Caco-2 (cell line): ENCODE data around the gene C16orf95. TPM values are rescaled to one million over a fixed set of nuclear protein-coding genes. Genes with fewer than 3 reads are reported as not detected.
A peak's percentile ranks its signal among the peaks of the same experiment; 100 is the strongest.

ENCODE experiments used
- BruUV-seq: library from RNA; stranded (reverse); fragments of 400-500 nt; replicated peaks from 2 replicates; lab custom pipeline; 2021; lab: Mats Ljungman, UMichigan
- CTCF ChIA-PET: fragments of 300-600 bp; sonication (Branson Sonifier 250); formaldehyde crosslinking; loops from one replicate; lab custom pipeline; 2022; ENCODE audit warnings: antibody characterized with exemption; lab: Charles Lee
- POLR2A ChIA-PET: fragments of 300-600 bp; sonication (Branson Sonifier 250); formaldehyde crosslinking; loops from one replicate; lab custom pipeline; 2022; ENCODE audit warnings: antibody characterized with exemption; lab: Charles Lee
- DNase-seq, 2 experiments: peaks; one replicate each; pipeline versions ENCODE4 v3.0.0 to v3.0.0-alpha.2; 2020 to 2022
- H3K27me3 ChIP-seq: replicated peaks from 2 replicates; pipeline ENCODE4 v1.6.0; 2011; ENCODE audit warnings: low read length; ENCODE audit not compliant: control insufficient read depth, insufficient read depth
- H3K36me3 ChIP-seq: 2 replicates; pipeline ENCODE4 v1.5.1; 2011; ENCODE audit warnings: low read length; ENCODE audit not compliant: control insufficient read depth, insufficient read depth
- H3K4me1 ChIP-seq: fragments of 250-450 bp; sonication (Bioruptor Pico); 2 replicates; pipeline ENCODE4 v1.5.1; 2020; ENCODE audit warnings: mild to moderate bottlenecking
- H3K4me3 ChIP-seq: 2 replicates; pipeline ENCODE4 v1.5.1; 2011; ENCODE audit warnings: low read depth, mild to moderate bottlenecking, control low read depth, low read length
- H3K9me3 ChIP-seq: fragments of 250-450 bp; sonication (Bioruptor Pico); 2 replicates; pipeline ENCODE4 v1.5.1; 2020; ENCODE audit warnings: mild to moderate bottlenecking, moderate library complexity
- H3K27ac Mint-ChIP-seq: one replicate; pipeline ENCODE4 v1.8.0; 2022; ENCODE audit warnings: mixed read lengths; ENCODE audit not compliant: unreplicated experiment
- H3K27me3 Mint-ChIP-seq: one replicate; pipeline ENCODE4 v1.8.0; 2022; ENCODE audit warnings: mixed read lengths; ENCODE audit not compliant: insufficient read depth, unreplicated experiment
- H3K36me3 Mint-ChIP-seq: one replicate; pipeline ENCODE4 v1.8.0; 2022; ENCODE audit warnings: mild to moderate bottlenecking, mixed read lengths; ENCODE audit not compliant: insufficient read depth, unreplicated experiment
- H3K4me1 Mint-ChIP-seq: one replicate; pipeline ENCODE4 v1.8.0; 2022; ENCODE audit warnings: low read depth, mixed read lengths; ENCODE audit not compliant: unreplicated experiment
- H3K4me3 Mint-ChIP-seq: one replicate; pipeline ENCODE4 v1.8.0; 2022; ENCODE audit warnings: mild to moderate bottlenecking, moderate library complexity, mixed read lengths; ENCODE audit not compliant: unreplicated experiment
- H3K9me3 Mint-ChIP-seq: one replicate; pipeline ENCODE4 v1.8.0; 2022; ENCODE audit warnings: mixed read lengths; ENCODE audit not compliant: unreplicated experiment
- CTCF ChIP-seq, 2 experiments: fragments of 200-600 bp in 1 of 2; IDR thresholded peaks; 1 replicate in 1 of 2; 2 replicates in 1 of 2; pipeline versions ENCODE4 v1.5.1 to v1.8.0; 2011 to 2022; ENCODE audit warnings: antibody characterized with exemption in 1 of 2, control low read depth in 1 of 2, inconsistent platforms in 1 of 2, low read depth in 1 of 2, low read length in 1 of 2, mild to moderate bottlenecking in 1 of 2, moderate library complexity in 1 of 2; ENCODE audit not compliant: insufficient read depth in 1 of 2, severe bottlenecking in 1 of 2, unreplicated experiment in 1 of 2
- intact Hi-C: fragments of 100-400 bp; cut with micrococcal nuclease; formaldehyde crosslinking; loops from one replicate; pipeline ENCODE4 v1.10.0; 2022; ENCODE audit not compliant: unreplicated experiment
- total RNA-seq: library from RNA; stranded (reverse); gene quantifications from 2 replicates; pipeline ENCODE4 v1.2.3, GENCODE V29; 2022

Gene C16orf95
- total RNA-seq, 1 experiment from 2014 or later, result 4.4 TPM

GRCh38 chr16:87312008-87312407, 5.2 kb downstream of the C16orf95 start:
- CTCF ChIA-PET, result no interaction called here
- Mint-ChIP-seq H3K36me3 (peaks cover 9% of the 10 kb centered on the region), H3K4me1 (no peaks in the 10 kb centered on the region), H3K27me3 (no peaks in the 10 kb centered on the region), H3K27ac (no peak overlapping the region), H3K9me3 (no peaks in the 10 kb centered on the region), H3K4me3 (no peak overlapping the region)
- Histone ChIP-seq H3K9me3 (no peaks in the 10 kb centered on the region), H3K4me3 (no peak overlapping the region), H3K36me3 (no peaks in the 10 kb centered on the region), H3K4me1 (no peaks in the 10 kb centered on the region), H3K27me3 (no peaks in the 10 kb centered on the region)
- POLR2A ChIA-PET, result no interaction called here
- no TSS peak for BruUV-seq
- TF ChIP-seq CTCF (IDR thresholded peaks at IDR 0.05; ENCODE audit: insufficient read depth in 1 of 2, low read depth in 1 of 2, low read length in 1 of 2, severe bottlenecking in 1 of 2, unreplicated experiment in 1 of 2), result no peak
- DNase-seq, result no peak
- intact Hi-C loops, result no loop called here

DNA sequence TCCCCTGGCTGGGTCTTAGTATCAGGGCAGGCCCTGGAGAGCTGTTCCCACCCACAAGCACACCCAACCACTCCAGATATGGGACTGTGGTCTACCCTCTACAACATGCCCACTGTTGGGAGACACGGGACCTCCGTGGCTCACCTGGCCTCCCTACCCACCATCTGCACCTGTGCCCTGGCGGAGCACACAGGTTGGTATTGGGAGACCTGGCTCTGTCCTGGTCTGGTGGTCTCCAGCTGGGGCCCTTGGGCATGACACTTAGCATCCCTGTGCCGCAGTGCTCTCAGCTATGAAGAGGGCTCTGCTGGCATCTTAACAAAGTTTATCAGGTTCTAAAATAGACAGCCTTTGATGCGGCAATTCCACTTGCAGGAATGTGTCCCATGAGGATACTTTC, 5.8 kb downstream of the C16orf95 start:
- no peak for TF ChIP-seq CTCF (IDR thresholded peaks at IDR 0.05; ENCODE audit: insufficient read depth in 1 of 2, low read depth in 1 of 2, low read length in 1 of 2, severe bottlenecking in 1 of 2, unreplicated experiment in 1 of 2)
- DNase-seq, result peak in 1 of 2 experiments; percentile 14
- H3K36me3 Mint-ChIP-seq, result peaks cover 6% of the 10 kb centered on the region
- Histone ChIP-seq H3K4me3 (no peak overlapping the region), H3K9me3 (no peaks in the 10 kb centered on the region), H3K4me1 (no peaks in the 10 kb centered on the region), H3K27me3 (no peaks in the 10 kb centered on the region), H3K36me3 (no peaks in the 10 kb centered on the region)
- POLR2A ChIA-PET, result no interaction called here
- no peak overlapping the region for H3K4me3 Mint-ChIP-seq
- intact Hi-C loops, result no loop called here
- no peaks in the 10 kb centered on the region for H3K9me3 Mint-ChIP-seq
- CTCF ChIA-PET, result no interaction called here
- no peaks in the 10 kb centered on the region for H3K4me1 Mint-ChIP-seq
- H3K27me3 Mint-ChIP-seq, result no peaks in the 10 kb centered on the region
- BruUV-seq, result no TSS peak
- no peak overlapping the region for H3K27ac Mint-ChIP-seq

DNA sequence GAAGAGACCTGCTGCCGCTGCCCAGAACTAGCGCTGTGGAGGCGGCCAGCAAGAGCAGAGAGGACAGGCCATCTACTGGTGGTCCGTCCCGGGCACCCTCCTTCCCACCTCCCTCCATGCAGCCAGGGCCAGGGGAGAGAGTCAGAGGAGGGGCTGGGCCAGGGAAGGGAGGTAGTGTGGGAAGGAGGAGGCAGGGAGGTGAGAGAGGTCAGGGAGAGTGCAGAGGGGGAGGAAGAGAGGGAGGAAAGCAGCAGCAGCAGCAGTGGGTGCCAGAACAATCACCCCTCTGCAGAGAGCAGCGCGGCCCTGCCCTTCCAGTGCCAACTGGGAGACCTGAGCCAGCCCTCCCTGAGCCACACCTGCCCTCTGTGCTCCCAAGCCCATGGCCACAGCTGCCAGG, 6.6 kb downstream of the C16orf95 start:
- ChIA-PET CTCF (no interaction called here), POLR2A (no interaction called here)
- no peak overlapping the region for H3K4me3 ChIP-seq
- Mint-ChIP-seq H3K27me3 (no peaks in the 10 kb centered on the region), H3K27ac (no peak overlapping the region), H3K36me3 (peaks cover 6% of the 10 kb centered on the region), H3K4me1 (no peaks in the 10 kb centered on the region), H3K4me3 (no peak overlapping the region), H3K9me3 (no peaks in the 10 kb centered on the region)
- intact Hi-C loops, result no loop called here
- H3K4me1 ChIP-seq, result no peaks in the 10 kb centered on the region
- DNase-seq, result peak in 1 of 2 experiments; percentile 21
- no peaks in the 10 kb centered on the region for H3K36me3 ChIP-seq
- BruUV-seq, result no TSS peak
- TF ChIP-seq CTCF (IDR thresholded peaks at IDR 0.05; ENCODE audit: insufficient read depth in 1 of 2, low read depth in 1 of 2, low read length in 1 of 2, severe bottlenecking in 1 of 2, unreplicated experiment in 1 of 2), result no peak
- H3K9me3 ChIP-seq, result no peaks in the 10 kb centered on the region
- no peaks in the 10 kb centered on the region for H3K27me3 ChIP-seq
